DOHH2 (cell line): Measurements from ENCODE around the gene OR5D18.

Experiments used
- H3F3A ChIP-seq: fragments of 200-600 bp; sonication (generic), shearing (Covaris generic); 2 replicates; pipeline ENCODE4 v1.6.0; 2016; ENCODE audit warnings: antibody characterized with exemption, mild to moderate bottlenecking; ENCODE audit not compliant: control insufficient read depth, insufficient read depth
- H3K27ac ChIP-seq: fragments of 200-600 bp; sonication (generic); 2 replicates; pipeline ENCODE4 v1.5.1; 2014; ENCODE audit warnings: low read depth, mild to moderate bottlenecking, low read length, moderate library complexity
- H3K27me3 ChIP-seq: fragments of 200-600 bp; sonication (generic); 2 replicates; pipeline ENCODE4 v1.6.1; 2014; ENCODE audit warnings: mild to moderate bottlenecking, low read length, mixed read lengths; ENCODE audit not compliant: control insufficient read depth
- H3K36me3 ChIP-seq: fragments of 200-600 bp; sonication (generic); 2 replicates; pipeline ENCODE4 v1.6.1; 2014; ENCODE audit warnings: mild to moderate bottlenecking, low read length, moderate library complexity, mixed read lengths; ENCODE audit not compliant: control insufficient read depth
- H3K4me1 ChIP-seq: fragments of 200-600 bp; sonication (generic); 2 replicates; pipeline ENCODE4 v1.6.1; 2014; ENCODE audit warnings: mild to moderate bottlenecking, low read length, mixed read lengths; ENCODE audit not compliant: control insufficient read depth
- H3K4me2 ChIP-seq: fragments of 200-600 bp; sonication (generic); 2 replicates; pipeline ENCODE4 v1.6.0; 2014; ENCODE audit warnings: mild to moderate bottlenecking, low read length, moderate library complexity
- H3K4me3 ChIP-seq: fragments of 200-600 bp; sonication (generic); 2 replicates; pipeline ENCODE4 v1.5.1; 2014; ENCODE audit warnings: mild to moderate bottlenecking, low read length, mixed read lengths
- H3K79me2 ChIP-seq: fragments of 200-600 bp; sonication (generic); 2 replicates; pipeline ENCODE4 v1.6.1; 2014; ENCODE audit warnings: mild to moderate bottlenecking, low read length, mixed read lengths; ENCODE audit not compliant: control insufficient read depth
- H3K9me2 ChIP-seq: fragments of 200-600 bp; sonication (generic); replicated peaks from 2 replicates; pipeline ENCODE4 v1.6.1; 2014; ENCODE audit warnings: mild to moderate bottlenecking, low read length, mixed read lengths; ENCODE audit not compliant: control insufficient read depth
- H3K9me3 ChIP-seq: fragments of 200-600 bp; sonication (generic); 2 replicates; pipeline ENCODE4 v1.6.1; 2014; ENCODE audit warnings: antibody characterized with exemption, low read length, mixed read lengths; ENCODE audit not compliant: control insufficient read depth, insufficient read depth
- H4K20me1 ChIP-seq: fragments of 200-600 bp; sonication (generic); 2 replicates; pipeline ENCODE4 v1.6.0; 2014; ENCODE audit warnings: low read depth, mild to moderate bottlenecking, antibody characterized with exemption, low read length, moderate library complexity; ENCODE audit not compliant: control insufficient read depth, insufficient read depth
- CTCF ChIP-seq: fragments of 200-600 bp; sonication (generic); IDR thresholded peaks from one replicate; pipeline ENCODE4 v1.5.1; 2014; ENCODE audit warnings: antibody characterized with exemption, mild to moderate bottlenecking, low read depth, low read length; ENCODE audit not compliant: poor library complexity, severe bottlenecking
- EZH2phosphoT487 ChIP-seq: fragments of 200-600 bp; sonication (generic); IDR thresholded peaks from 2 replicates; pipeline ENCODE4 v1.6.1; 2017; ENCODE audit warnings: borderline replicate concordance, mild to moderate bottlenecking, antibody characterized with exemption, low read length, moderate library complexity, mixed read lengths

Gene OR5D18

GRCh38 chr11:55793321-55793720 lies 26.1 kb upstream of the OR5D18 start:
- H4K20me1 ChIP-seq, result no peaks in the 10 kb centered on the region
- no peak for TF ChIP-seq CTCF
- TF ChIP-seq EZH2phosphoT487, result no peak
- no peaks in the 10 kb centered on the region for H3F3A ChIP-seq
- no peak overlapping the region for H3K27ac ChIP-seq
- no peaks in the 10 kb centered on the region for H3K79me2 ChIP-seq
- H3K4me3 ChIP-seq, result no peak overlapping the region
- no peak overlapping the region for H3K4me2 ChIP-seq
- H3K27me3 ChIP-seq, result no peaks in the 10 kb centered on the region
- no peaks in the 10 kb centered on the region for H3K9me3 ChIP-seq
- no peaks in the 10 kb centered on the region; the same call in 1 of the 2 replicates for H3K9me2 ChIP-seq
- no peaks in the 10 kb centered on the region for H3K36me3 ChIP-seq
- no peaks in the 10 kb centered on the region for H3K4me1 ChIP-seq

- TF ChIP-seq EZH2phosphoT487 (no peak), CTCF (no peak)
- Histone ChIP-seq H3K9me2 (no peaks in the 10 kb centered on the region; the same call in 1 of the 2 replicates), H3K4me2 (no peak within 1 kb of the TSS), H4K20me1 (no peaks in the 10 kb centered on the region), H3K79me2 (no peaks in the 10 kb centered on the region), H3F3A (no peaks in the 10 kb centered on the region), H3K9me3 (no peaks in the 10 kb centered on the region), H3K4me3 (no peak within 1 kb of the TSS), H3K27ac (no peak within 1 kb of the TSS), H3K27me3 (no peaks in the 10 kb centered on the region), H3K36me3 (no peaks in the 10 kb centered on the region), H3K4me1 (no peaks in the 10 kb centered on the region)
Observed at GRCh38 chr11:55795256-55795655, 24.2 kb upstream of the OR5D18 start, which contains the start of gene OR5D14. Gene OR5D14 (plus strand): TSS chr11:55795556. CDS start chr11:55795556, 0 bp downstream.

- Histone ChIP-seq H3K9me2 (no peaks in the 10 kb centered on the region), H3K4me2 (no peak overlapping the region), H3K9me3 (peaks cover 9% of the 10 kb centered on the region; the same call in 1 of the 2 replicates), H3K36me3 (no peaks in the 10 kb centered on the region), H3K4me3 (no peak overlapping the region), H3K79me2 (no peaks in the 10 kb centered on the region), H4K20me1 (no peaks in the 10 kb centered on the region), H3F3A (no peaks in the 10 kb centered on the region), H3K4me1 (no peaks in the 10 kb centered on the region), H3K27ac (no peak overlapping the region), H3K27me3 (no peaks in the 10 kb centered on the region)
- TF ChIP-seq CTCF (no peak), EZH2phosphoT487 (no peak)
Observed at GRCh38 chr11:55806248-55806647, 13.2 kb upstream of the OR5D18 start.
